Stimulated activated CD8-positive, alpha-beta memory T cell treated with anti-CD3 and anti-CD28 coated beads, Interleukin-7, amount 100 ng/mL, for 48 hours (primary cell): ENCODE results near the gene TRMT11.
A peak's percentile ranks its signal among the peaks of the same experiment; 100 is the strongest.
"Not testable (repeated sequence)": the region's sequence is repeated elsewhere in the genome, so short reads cannot be mapped to it uniquely, and the experiment has no call there.

Experiments
- DNase-seq, 2 donors: peaks; one replicate each; pipeline ENCODE4 v3.0.0-alpha.2; 2020; ENCODE audit warnings: low read depth in 1 of 2; ENCODE audit errors: extremely low read depth in 1 of 2

Gene TRMT11

DNA sequence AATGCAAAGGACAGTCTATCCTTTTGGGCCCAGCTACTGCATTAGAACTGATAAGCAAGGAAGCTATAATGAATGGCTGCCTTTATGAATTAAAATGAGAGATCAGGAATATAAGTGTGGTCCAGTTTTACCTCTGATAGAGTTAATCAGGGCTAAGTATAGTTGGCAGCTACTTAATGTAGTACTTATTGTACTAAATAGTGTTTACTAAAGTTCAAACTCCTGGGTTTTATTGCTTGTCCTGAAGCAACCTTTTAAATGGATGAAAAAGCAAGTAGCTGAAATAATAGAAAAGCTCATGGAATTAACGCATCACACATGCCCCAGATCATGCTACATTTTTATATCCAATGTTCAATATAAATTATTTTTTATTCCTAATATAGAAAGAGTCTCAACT, 5.3 kb downstream of the TRMT11 start:
- DNase-seq: no peak

DNA sequence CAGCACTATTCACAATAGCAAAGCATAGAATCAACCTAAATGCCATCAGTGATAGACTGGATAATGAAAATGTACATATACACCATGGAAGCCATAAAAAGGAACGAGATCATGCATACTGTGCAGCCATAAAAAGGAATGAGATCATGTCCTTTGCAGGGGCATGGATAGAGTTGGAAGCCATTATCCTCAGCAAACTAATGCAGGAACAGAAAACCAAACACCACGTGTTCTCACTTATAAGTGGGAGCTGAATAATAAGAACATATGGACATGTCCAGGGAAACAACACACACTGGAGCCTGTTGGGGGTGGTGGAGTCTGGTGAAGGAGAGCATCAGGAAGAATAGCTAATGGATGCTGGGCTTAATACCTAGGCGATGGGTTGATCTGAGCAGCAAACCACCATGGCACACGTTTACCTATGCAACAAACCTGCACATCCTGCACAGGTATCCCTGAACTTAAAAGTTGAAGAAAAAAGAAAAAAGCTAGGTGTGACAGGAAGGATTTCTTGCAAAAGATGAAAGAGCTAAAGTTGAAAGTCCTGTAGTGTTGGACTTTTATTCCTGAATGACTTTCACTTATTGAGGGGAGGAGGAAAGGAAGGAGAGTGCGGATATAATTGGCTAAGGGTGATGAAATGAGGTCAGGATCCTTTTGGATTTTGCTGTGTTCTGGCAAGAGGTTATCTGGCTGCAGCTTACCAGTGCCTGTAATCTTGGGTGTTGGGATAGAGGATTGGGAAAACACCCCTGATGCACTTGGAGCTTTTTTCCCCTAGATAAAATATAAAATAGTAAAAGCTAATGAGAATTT, 8.5 kb downstream of the TRMT11 start:
- DNase-seq: no peak

DNA sequence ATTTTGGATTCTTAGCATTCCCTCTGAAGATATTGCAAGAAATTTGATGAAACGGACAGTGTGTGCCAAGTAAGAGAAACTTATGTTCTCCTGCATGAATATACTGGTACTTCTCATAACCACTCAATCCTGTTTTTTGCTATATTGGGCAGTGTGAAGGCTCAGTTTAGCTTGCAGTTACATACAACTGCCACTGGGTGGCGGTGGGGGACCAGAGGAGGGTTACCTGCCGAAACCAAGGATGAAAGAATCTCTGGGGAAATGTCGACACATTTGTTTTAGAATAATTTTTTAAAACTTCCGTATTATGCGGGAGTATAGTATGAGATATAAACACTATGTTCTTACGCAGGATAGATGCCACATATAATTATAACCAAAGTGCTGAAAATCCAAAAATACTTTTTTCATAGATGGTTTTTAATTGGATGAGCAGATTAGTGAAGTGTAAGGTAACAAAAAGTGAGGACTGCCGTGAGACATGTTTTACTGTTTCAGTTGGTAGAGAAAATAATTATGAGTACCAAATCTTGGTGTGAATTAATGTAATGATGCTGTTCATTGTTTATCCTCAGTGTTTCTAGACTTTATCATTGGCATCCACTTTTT, 9.7 kb downstream of the TRMT11 start:
- DNase-seq: peak; percentile 11 to 22

DNA sequence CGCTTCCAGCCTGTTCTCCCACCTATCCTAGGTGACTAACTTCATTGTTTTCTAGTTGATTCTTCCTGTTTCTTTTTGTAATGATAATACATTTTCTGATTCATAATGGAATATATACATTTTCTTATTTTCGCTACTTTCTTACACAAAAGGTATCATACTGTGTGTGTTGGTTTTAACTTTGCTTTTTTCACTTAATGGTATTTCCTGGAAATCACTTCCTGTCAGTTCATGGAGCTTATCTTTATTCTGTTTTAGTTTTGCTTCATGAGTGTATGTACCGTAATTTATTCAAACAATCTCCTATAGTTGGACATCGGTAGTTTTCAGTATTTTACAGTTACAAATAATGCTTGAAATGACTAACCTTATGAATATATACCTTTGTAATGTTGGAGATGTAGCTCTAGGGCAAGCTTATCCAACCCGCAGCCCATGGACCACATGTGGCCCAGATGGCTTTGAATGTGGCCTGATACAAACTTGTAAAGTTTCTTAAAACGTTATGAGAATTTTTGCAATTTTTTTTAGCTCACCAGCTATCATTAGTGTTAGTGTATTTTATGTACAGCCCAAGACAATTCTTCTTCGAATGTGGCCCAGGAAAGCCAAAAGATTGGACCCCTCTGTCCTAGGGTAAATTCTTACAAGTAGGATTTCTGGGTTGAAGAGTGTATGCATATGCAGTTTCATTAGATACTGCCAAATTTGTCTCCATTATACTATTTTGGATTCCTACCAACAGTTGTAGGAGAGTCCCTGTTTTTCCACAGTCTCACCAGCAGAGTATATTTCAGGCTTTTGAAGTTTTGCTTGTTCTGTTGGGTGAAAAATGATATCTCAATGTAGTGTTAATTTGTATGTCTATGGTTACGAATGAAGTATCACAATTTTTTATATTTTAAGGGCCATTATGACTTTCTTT, 16.7 kb downstream of the TRMT11 start:
- DNase-seq: no peak

DNA sequence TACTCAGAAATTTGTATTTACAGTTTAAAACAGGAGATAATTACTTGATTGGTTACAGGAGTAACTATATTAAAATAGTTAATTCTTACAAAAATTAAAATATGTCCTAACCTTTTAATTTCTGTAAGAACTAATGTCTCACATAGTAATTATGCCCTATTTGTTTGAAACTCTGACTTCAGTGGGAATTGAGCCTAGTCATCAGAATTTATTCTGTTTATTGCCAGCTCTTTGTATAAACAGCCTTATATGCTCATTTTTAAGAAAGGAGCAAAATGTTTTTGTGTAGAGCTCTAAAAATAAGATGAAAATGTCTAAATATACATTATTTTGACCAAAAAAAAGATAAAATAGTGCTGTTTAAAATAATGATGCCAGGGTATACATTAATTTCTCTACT, 21.5 kb downstream of the TRMT11 start:
- no peak for DNase-seq

DNA sequence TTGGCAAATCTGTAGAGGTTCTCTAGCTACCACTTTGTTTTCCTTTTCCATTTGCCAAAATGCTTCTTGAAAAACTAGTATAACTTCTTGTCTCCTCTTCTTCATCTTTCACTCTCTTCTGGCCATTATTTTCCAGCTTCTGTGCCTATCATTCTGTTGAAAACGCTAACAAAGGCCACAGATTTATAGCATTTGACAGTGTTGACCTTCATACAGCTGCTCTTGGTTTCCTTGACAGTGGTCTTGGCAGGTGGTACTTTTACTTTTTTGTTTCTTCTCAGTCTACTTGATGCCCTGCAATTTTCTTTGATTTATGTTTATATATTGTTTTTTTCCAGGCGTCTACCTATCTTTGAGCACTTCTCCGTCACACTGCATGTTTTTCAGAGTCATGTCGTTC, 23.7 kb downstream of the TRMT11 start:
- no peak for DNase-seq

DNA sequence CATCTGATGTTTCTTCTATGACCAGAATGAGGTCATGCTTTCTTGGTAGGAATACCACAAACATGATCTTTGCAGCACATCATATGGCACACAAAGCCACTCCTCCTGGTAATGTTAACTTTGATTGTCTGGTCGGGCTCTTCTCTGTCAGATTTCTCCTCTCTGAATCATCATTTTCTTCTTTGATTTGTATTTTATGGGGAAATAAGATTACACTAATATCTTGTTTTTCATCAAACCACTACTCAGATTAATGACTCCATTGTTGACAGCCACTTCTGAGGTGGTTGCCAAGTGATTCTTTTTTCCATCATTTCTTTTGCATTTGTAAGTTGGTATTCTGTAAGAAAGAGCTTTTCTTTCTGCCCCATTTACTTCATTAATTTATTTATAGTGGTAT, 29.5 kb downstream of the TRMT11 start:
- no peak for DNase-seq

DNA sequence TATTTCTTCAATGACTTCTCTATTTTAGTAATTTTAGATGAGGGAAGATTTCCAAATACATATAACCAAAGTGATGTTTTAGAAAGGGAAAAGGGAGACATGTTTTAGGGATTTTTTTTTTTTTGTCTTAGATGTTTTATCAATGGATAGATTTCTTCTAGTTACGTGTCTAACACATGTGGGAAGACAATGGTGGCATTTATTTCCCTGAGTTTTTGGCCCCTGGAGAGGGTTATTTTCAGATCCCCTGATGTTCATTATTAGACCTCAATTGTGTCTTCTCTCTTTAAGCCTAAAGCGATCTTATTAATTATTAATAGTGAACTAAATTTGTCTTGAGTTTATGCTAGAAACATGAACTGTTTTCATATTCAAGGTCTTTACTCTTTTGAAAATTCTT, 30.3 kb downstream of the TRMT11 start:
- no peak for DNase-seq

DNA sequence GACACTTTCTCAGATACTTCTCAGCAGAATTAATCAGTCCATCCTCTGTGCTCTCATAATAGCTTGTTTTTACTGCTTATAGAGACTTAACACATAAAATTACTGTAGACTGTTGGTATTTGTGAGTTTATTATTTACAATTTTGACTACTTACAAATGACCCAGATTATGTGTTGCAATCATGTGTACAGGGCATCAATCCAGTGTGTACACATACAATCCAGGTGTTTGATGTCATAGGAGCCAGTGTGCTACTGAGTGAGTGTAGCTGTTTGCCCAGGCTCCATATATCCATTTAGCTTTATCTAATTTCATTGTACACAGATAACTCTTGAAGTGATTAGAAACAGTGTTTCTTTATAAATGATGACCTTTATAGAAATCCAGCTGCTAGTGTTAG, 31.3 kb downstream of the TRMT11 start:
- DNase-seq: no peak

DNA sequence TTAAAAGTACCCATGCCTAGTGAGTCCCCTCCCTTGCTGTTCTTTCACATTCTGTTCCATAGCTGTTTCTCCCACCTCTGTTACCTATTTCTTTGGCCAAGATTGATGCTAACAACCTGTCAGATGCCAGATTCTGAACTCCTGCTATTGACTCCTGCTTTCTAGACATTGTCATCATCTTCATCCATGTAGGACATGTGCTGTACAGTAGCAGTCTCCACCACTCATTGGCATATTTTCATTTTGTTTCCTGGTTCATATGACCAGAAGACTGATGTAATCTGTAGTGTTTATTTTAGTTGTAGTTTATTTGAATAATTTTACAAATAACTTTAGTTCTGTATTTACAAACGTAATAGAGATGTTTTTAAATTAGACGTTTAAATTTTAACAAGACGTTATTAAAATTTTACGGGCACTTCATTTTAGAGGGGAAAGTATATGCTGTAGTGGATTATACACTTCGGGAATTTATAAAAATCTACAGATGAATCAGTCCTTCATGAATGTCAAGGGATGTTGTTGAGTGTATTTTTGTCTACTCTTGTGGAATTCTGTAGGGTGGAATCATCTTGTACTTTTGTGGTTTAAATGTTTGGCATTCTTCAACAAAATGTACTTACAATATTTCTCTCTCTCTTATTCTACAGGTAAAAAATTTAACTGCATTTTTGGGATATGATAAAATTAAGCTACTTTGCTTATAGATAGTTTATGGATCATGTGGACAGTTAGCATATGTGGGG, 34.1 kb downstream of the TRMT11 start:
- no peak for DNase-seq

DNA sequence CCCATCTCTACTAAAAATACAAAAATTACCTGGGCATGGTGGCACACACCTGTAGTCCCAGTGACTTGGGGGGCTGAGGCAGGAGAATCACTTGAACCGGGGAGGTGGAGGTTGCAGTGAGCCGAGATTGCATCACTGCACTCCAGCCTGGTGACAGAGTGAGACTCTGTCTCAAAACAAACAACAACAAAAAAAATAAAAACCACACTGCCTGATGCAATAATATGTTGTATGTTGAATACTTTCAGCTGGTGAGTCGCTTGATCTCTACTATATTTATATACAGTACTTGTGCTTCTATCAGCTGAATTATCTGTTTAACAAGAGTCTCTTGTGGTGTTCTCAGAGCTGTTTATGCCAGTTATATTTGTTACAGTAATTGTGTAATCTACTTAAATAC, 37.1 kb downstream of the TRMT11 start:
- not testable (repeated sequence) for DNase-seq

DNA sequence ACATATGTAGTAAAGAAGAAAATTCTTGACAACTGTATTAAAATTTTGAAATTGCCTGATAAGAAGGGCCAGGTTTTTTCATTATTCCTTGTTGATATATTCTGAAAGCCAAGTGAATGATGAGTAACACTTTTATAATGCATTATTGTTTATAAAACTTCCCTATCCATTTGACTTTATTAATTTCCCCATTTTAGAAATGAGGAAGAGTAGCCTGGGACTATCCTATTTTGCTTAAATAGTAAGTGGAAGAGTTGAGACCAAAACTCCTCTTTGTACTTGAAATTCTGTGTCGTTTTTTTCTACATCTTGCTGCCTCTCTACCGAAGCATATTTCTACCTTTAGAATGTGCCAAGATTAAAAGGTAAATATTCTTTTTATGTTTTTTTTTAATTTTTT, 39.7 kb downstream of the TRMT11 start:
- DNase-seq: no peak

DNA sequence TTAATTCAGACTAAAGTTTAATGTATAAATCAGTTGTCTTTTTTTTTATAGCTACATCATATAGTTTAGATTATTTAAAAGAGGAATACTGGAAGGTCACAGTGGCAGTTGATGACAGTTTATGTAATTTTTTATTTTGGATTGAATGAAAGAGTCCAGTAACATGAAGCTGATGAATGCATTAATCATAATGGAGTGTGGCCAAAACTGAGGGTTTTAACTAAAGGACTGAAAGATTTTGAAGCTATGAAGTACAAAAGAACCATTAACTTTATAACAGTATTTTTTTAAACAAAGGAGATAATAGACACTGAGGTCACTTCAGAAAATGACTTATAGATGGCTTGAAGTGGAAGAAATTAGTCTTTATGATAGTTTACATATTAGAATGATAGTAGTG, 41.3 kb downstream of the TRMT11 start:
- no peak for DNase-seq

DNA sequence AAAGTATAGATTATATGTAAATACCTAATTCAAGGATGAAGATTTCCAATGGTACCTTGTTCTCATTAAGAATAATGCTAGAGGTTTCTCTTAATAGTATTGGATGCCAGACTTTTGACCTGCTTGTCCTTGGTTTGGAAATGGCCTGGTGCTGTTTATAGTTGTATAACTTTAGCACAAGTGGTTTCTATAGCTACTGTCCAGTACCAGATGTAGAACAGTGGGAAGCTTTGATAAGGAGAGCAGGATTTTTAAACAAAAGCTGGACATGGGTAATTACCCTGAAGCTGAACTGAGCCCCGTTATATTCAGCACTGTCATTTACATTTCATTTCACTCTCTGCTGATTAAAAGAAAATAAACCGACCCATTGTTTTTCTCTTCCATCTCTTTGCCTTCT, 43.7 kb downstream of the TRMT11 start:
- no peak for DNase-seq

DNA sequence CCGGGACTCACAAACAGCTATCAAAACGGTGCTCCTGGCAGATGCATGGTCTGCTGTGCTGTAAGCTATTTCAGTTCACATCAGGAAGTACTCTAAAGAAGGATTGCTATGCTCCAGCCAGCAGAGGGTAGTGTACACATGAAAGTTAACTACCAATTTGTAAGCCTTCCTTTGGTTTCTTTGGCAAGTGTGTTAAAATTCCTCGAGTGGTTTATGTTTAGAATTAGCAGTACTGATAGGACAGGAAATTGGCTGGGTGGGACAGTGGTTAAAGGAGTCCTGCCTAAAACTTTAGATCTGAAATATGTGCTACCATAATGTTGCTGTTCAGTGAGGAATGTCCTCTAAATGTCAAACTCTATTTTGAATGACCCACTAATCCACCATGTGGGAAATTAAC, 47.4 kb downstream of the TRMT11 start:
- no peak for DNase-seq

DNA sequence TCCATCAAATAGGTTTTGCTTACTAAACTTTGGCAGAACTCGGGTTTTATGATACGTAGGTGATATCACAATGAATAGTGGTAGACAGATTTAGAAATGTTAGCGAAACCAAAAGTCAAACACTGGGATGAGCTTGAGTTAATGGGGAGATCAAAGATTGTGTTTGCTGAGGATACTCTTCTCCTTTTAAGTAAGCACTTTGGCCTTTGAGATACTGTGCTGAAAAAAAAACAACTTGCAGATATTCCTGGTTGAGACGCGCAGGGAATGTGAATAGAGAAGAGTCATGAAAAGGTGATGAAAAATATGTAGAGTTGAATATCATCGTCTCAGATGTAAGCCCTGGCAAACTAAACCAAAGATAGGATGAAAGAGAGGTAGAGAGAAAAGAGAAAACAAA, 48.3 kb downstream of the TRMT11 start:
- no peak for DNase-seq

DNA sequence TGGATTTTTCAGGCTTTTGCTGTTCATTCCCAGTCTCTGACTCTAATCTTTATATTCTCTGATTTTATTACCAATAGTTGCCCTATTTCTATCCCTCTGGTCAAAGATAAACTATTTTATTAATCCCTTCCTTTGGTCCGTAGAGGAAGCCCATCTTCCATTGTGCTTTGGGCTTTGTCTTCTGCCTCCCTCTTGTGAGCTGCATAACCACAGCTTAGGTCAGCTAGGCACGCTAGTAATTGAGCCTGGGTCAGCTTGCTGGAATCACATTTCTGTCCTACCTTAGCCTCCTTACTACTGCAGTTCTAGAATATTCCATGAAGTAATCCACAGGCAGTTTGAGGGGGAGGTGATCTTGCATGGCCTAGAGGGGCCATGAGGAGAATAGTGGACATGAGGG, 49.4 kb downstream of the TRMT11 start:
- DNase-seq: no peak

DNA sequence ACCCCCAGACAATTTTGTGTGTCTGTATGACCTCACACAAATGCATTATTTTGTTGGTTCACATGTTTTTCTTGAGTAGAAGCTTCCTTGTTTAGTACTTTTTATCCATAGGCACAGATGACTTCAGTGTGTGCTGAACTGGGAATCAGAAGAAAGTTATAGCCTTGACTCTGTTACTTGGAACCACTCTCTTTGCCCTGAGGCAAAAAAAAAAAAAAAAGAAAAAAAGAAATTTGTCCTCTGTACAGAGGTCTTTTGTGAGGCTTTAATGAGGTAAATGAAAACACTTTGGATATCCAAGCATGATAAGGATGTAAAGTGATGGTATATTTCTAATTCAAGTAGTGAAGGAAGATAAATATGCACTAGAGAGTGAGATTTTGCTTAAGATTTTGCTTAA, 51.9 kb downstream of the TRMT11 start:
- no peak for DNase-seq

DNA sequence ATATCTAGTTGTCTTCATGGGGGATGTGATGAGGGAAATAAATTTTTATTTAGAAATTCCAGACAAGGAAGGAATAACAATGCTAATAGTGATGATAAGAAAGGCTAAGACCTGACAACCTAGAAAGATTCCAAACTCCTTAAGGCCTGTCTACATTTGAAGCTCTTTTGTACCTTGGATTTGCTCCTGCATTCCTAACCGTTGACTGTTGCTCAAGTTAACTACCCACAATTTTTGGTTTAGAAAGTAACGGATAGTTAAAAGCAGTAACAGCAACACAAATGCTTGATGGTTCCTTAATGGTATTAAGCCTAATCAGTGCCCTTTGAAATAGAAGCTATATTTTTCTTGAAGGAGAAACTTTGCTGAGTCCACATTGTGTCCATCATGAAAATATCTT, 52.9 kb downstream of the TRMT11 start:
- no peak for DNase-seq

DNA sequence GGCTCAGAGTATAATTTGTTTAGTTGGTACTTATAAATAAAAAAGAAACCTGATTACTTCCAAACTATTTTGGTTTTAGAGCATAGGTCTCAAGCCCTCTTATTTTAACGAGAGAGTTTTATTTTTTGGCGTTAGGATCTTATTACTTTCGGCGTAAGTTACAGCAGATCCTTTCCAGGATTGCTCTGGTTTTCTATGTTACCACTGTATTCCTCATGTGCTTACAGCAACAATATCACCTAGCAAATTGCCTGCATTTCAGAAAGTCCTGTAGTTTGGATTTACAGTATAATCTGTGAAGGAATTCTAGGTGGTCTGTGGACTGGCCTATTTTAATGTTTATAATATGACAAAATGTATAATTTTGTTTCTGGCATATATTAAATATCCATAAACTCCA, 54.1 kb downstream of the TRMT11 start:
- DNase-seq: no peak

DNA sequence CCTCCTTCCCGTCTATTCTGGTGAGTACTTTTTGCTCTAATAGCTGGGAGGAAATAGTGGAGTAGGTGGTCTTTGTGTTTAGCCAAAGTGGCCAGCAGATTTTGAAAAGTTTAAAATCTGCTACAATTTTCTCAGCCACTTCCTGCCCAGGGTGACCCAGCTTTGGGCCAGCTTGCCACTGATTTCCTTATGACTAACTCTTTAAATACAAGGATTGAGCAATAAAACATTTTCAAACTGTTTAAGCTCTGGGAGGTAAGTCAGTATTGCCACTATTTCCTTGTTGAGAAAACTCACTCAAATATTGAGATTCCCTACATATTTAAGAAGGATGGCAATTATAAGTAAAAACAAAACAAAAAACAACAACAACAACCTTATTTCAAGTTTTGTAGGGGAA, 54.5 kb downstream of the TRMT11 start:
- DNase-seq: no peak
